ENCODE measurements around the gene CHRNA4. TPM values are rescaled to one million over a fixed set of nuclear protein-coding genes. Genes with fewer than 3 reads are reported as not detected.
"Not testable (repeated sequence)": the region's sequence is repeated elsewhere in the genome, so short reads cannot be mapped to it uniquely, and the experiment has no call there.

The CHRNA4 gene
- total and polyA plus RNA-seq, 9 donors = 0.06 to 2.9 (median 0.43) TPM; not detected in 2

DNA sequence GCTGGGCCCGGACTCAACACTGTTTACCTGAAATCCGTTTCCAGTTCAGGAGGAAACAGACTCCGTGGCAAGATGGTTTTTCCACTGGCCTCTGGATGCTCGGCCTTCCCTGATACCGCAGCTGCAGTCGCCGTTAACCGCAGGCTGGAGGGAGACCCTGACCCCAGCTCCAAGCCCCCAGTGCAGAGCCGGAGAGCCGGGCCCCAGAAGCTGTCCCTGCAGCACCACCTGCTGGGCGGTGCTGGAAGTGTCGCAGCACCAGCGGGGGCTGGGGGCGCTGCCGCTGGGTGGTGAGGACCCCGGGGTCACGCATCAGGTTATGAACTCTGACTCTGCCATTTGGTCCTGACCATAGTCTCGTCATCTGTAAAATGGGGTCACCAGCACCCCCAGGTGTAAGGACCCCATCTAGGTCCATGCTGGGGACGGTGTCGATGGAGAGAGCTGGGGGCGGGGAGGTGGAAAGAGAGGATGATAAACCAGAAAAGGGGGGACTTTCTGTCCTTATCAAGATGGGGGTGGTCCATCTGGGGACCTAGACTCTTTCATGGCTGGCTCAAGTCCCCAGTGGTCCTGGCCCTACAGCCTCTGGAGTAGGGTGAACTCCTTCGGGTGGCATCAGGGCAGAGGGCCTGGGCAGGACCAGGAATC, 20.8 kb upstream of the CHRNA4 start:
- TF ChIP-seq, protein P1, sequence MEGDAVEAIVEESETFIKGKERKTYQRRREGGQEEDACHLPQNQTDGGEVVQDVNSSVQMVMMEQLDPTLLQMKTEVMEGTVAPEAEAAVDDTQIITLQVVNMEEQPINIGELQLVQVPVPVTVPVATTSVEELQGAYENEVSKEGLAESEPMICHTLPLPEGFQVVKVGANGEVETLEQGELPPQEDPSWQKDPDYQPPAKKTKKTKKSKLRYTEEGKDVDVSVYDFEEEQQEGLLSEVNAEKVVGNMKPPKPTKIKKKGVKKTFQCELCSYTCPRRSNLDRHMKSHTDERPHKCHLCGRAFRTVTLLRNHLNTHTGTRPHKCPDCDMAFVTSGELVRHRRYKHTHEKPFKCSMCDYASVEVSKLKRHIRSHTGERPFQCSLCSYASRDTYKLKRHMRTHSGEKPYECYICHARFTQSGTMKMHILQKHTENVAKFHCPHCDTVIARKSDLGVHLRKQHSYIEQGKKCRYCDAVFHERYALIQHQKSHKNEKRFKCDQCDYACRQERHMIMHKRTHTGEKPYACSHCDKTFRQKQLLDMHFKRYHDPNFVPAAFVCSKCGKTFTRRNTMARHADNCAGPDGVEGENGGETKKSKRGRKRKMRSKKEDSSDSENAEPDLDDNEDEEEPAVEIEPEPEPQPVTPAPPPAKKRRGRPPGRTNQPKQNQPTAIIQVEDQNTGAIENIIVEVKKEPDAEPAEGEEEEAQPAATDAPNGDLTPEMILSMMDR (IDR thresholded peaks at IDR 0.05) = peak; percentile 31 to 86 (median 54)
- TF ChIP-seq EP300 (IDR thresholded peaks at IDR 0.05) = no peak
- Histone ChIP-seq H3K4me3 (no peak overlapping the region), H3K27me3 (no peaks in the 10 kb centered on the region), H3K4me1 (ENCODE audit: insufficient read depth) (no peaks in the 10 kb centered on the region), H3K36me3 (no peaks in the 10 kb centered on the region), H3K9me3 (peaks cover 0 to 11% of the 10 kb centered on the region in 2 donors), H3K27ac (no peak overlapping the region)
- WGBS, 3 donors = 15 to 17% (median 16%) methylated on average over 22 of the region's 22 CpGs
- intact Hi-C loops (cut with DNase I) = loop anchor here (2.0 to 5.0 kb wide), 3 partner anchors 71 to 75 kb away; no protein-coding TSS in a partner anchor
- peak in 2 of 5 donors; percentile 50 to 56 for DNase-seq

DNA sequence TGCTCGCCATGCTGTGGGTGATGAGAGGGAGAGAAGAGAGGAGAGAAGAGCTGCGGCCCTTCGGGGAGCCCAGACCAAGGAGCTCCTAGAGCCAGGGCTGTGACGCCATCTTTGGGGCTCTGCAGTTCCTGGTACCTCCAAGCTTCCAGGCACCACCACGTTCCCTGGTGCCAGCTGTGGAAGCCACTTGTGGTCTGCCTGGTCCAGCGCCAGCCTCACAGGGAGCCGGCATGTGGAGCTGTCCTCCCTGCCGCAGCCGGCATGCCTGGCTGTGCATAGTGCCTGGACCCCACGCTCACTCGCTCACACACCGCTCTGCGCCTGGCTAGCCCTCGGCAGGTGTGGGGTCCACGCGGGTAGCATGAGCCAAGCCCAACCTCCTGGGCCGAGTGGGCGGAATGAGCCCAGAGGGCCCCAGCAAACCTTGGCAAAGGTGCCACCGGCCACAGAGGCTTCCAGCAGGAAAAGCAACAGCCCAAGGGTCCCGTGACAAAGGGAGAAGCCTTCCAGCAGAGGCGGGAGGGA, 19.3 kb upstream of the CHRNA4 start:
- intact Hi-C loops (cut with DNase I) = loop anchor here (2.0 to 5.0 kb wide), 3 partner anchors 70 to 73 kb away; no protein-coding TSS in a partner anchor

GRCh38 chr20:63379872-63380271, 18.7 kb upstream of the CHRNA4 start:
- H3K4me3 ChIP-seq; H3K27ac ChIP-seq; H3K9me3 ChIP-seq; DNase-seq; H3K4me1 ChIP-seq (ENCODE audit: insufficient read depth); H3K36me3 ChIP-seq; H3K27me3 ChIP-seq: not testable (repeated sequence)
- 82 to 90% (median 85%) methylated on average over 9 of the region's 9 CpGs for WGBS, 3 donors
- intact Hi-C loops (cut with DNase I) = loop anchor here (2.0 to 5.0 kb wide), 3 partner anchors 69 to 73 kb away; no protein-coding TSS in a partner anchor

More for the DNA sequence above, 19.3 kb upstream of the CHRNA4 start:
- Histone ChIP-seq H3K4me3 (no peak overlapping the region), H3K36me3 (no peaks in the 10 kb centered on the region), H3K27ac (no peak overlapping the region), H3K27me3 (no peaks in the 10 kb centered on the region), H3K9me3 (peaks cover 0 to 5% of the 10 kb centered on the region in 2 donors), H3K4me1 (ENCODE audit: insufficient read depth) (no peaks in the 10 kb centered on the region)
- WGBS, 3 donors = 88 to 91% (median 88%) methylated on average over 21 of the region's 21 CpGs
- TF ChIP-seq, protein P1 (IDR thresholded peaks at IDR 0.05) = no peak
- TF ChIP-seq EP300 (IDR thresholded peaks at IDR 0.05) = no peak
- TF ChIP-seq POLR2A (IDR thresholded peaks at IDR 0.05) = no peak
- DNase-seq = no peak

DNA sequence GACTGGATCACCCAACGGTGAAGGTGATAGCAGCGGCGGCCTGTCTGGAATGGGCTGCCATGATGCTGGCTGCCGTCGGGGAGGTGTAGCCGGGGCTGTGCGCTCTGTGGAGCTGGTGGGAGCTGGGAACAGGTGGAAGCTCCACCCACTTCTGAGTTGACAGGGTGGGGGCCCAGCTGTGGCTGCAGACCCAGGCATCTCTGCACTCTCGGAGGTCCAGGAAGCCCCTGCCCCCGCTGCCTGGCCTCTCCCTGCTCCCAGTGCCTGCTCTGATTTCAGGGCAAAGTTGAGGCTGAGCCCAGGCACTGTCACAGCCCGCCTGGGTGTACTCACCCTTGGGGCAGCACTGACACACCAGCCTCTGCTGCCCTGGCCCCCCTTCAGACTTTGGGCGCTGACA, 18.1 kb upstream of the CHRNA4 start:
- Histone ChIP-seq H3K4me3 (no peak overlapping the region), H3K36me3 (no peaks in the 10 kb centered on the region), H3K9me3 (no peaks in the 10 kb centered on the region), H3K4me1 (ENCODE audit: insufficient read depth) (no peaks in the 10 kb centered on the region), H3K27ac (no peak overlapping the region), H3K27me3 (no peaks in the 10 kb centered on the region)
- intact Hi-C loops (cut with DNase I) = no loop called here
- DNase-seq = no peak
- 76 to 80% (median 77%) methylated on average over 11 of the region's 11 CpGs for WGBS, 3 donors
- TF ChIP-seq, protein P1 (IDR thresholded peaks at IDR 0.05) = no peak
- TF ChIP-seq POLR2A (IDR thresholded peaks at IDR 0.05) = no peak
- no peak for TF ChIP-seq EP300 (IDR thresholded peaks at IDR 0.05)

- intact Hi-C loops (cut with DNase I) = no loop called here
Measured at GRCh38 chr20:63378626-63379025, 17.5 kb upstream of the CHRNA4 start.

More at GRCh38 chr20:63378626-63379025, 17.5 kb upstream of the CHRNA4 start:
- no peak for TF ChIP-seq POLR2A (IDR thresholded peaks at IDR 0.05)
- TF ChIP-seq, protein P1 (IDR thresholded peaks at IDR 0.05) = no peak
- TF ChIP-seq EP300 (IDR thresholded peaks at IDR 0.05) = no peak
- Histone ChIP-seq H3K4me3 (no peak overlapping the region), H3K4me1 (ENCODE audit: insufficient read depth) (no peaks in the 10 kb centered on the region), H3K36me3 (no peaks in the 10 kb centered on the region), H3K9me3 (no peaks in the 10 kb centered on the region), H3K27me3 (no peaks in the 10 kb centered on the region), H3K27ac (no peak overlapping the region)
- 47 to 53% (median 49%) methylated on average over 12 of the region's 12 CpGs for WGBS, 3 donors
- DNase-seq = no peak
